ENCODE results near the gene INO80D. TPM values are rescaled to one million over a fixed set of nuclear protein-coding genes. Genes with fewer than 3 reads are reported as not detected.

The INO80D gene
- polyA plus RNA-seq, 1 experiment, result 3.3 TPM

DNA sequence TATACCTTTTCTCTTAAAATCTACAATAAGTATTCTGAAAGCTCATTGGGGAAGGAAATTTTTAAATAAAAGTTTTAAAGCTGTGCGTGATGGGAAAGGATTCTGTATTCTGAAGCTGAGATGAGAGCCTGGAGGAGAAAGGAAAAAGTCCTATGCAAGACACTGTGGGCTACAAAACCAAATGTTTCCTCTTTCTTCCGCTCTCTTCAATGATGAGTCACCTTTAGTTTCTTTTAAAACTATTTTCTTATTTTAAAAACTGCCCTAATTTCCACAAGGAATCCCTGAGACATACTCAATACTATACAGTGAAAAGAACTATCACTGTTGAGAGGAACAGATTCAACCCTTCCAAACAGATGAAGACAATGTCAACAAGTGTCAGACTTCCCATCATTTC is 87.4 kb downstream of the INO80D start:
- ChIA-PET POLR2A (no interaction called here), CTCF (interaction anchor here (0.7 kb wide), 1 partner anchor 51 kb away, joined by 3 read pairs; no protein-coding TSS in a partner anchor)
- Histone ChIP-seq H3K4me3 (ENCODE audit: low read depth, low read length) (no peak overlapping the region), H3K36me3 (ENCODE audit: control insufficient read depth, insufficient read depth, low read length) (no peaks in the 10 kb centered on the region), H3K27me3 (ENCODE audit: control insufficient read depth, insufficient read depth, low read length) (no peaks in the 10 kb centered on the region)
- no peak for DNase-seq (ENCODE audit: low read depth)
- TF ChIP-seq CTCF (IDR thresholded peaks at IDR 0.05; ENCODE audit: insufficient read depth, low read depth, low read length), result no peak

- CTCF ChIA-PET, result interaction anchor here (1.5 kb wide), 1 partner anchor 14 kb away, joined by 5 read pairs; no protein-coding TSS in a partner anchor
- no peak for DNase-seq (ENCODE audit: low read depth)
- TF ChIP-seq CTCF (IDR thresholded peaks at IDR 0.05; ENCODE audit: insufficient read depth, low read depth, low read length), result no peak
- POLR2A ChIA-PET, result no interaction called here
- Histone ChIP-seq H3K4me3 (ENCODE audit: low read depth, low read length) (no peak overlapping the region), H3K27me3 (ENCODE audit: control insufficient read depth, insufficient read depth, low read length) (no peaks in the 10 kb centered on the region), H3K36me3 (ENCODE audit: control insufficient read depth, insufficient read depth, low read length) (no peaks in the 10 kb centered on the region)
Observed at GRCh38 chr2:205996161-205996560, 89.8 kb downstream of the INO80D start.

DNA sequence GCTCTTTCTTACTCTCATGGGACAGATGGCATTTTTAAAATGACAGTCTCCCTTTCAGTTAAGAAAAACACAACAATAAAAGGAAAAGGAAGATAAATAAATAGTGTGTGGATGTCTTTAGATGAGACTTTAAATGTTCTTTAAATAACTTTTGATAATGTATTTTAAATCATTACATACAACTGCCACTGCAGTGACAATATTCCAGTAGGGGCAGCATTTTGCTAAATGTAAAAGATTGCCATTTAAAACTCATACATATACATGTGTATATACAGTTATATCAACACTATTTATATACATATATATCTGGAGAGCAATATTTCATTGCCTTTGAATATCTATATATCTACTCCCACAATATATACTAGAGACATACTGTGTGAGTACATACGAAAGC is 90.7 kb downstream of the INO80D start:
- no peak for TF ChIP-seq CTCF (IDR thresholded peaks at IDR 0.05; ENCODE audit: insufficient read depth, low read depth, low read length)
- ChIA-PET CTCF (interaction anchor here (1.0 to 1.5 kb wide), 2 partner anchors 10 to 13 kb away, joined by 3 to 5 read pairs; no protein-coding TSS in a partner anchor), POLR2A (interaction anchor here (0.6 kb wide), 1 partner anchor 28 kb away, joined by 4 read pairs; no protein-coding TSS in a partner anchor)
- Histone ChIP-seq H3K36me3 (ENCODE audit: control insufficient read depth, insufficient read depth, low read length) (no peaks in the 10 kb centered on the region), H3K4me3 (ENCODE audit: low read depth, low read length) (no peak overlapping the region), H3K27me3 (ENCODE audit: control insufficient read depth, insufficient read depth, low read length) (no peaks in the 10 kb centered on the region)
- DNase-seq (ENCODE audit: low read depth), result no peak

DNA sequence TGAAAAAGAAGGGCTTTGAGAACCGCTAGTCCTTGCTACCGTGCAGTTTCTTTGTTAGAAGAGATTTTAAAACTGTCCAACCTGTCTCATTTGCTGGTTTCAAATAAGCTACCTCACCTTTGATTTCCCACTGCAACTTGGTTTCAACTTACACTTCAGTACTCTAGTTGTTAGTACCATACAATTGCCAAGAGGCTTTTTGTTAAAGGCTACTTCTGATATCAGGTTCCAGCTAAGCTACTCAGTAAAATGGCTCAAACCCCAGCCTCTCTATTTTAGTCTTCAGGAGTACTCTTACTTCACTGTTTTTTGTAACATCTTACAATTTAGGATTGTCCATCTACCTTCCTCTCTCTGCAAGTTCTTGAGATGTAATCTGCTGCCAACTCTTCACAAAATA is 91.6 kb downstream of the INO80D start:
- no peaks in the 10 kb centered on the region for H3K27me3 ChIP-seq (ENCODE audit: control insufficient read depth, insufficient read depth, low read length)
- ChIA-PET POLR2A (no interaction called here), CTCF (no interaction called here)

GRCh38 chr2:205990104-205990503 is 95.9 kb downstream of the INO80D start:
- Histone ChIP-seq H3K27me3 (ENCODE audit: control insufficient read depth, insufficient read depth, low read length) (no peaks in the 10 kb centered on the region), H3K4me3 (ENCODE audit: low read depth, low read length) (no peak overlapping the region), H3K36me3 (ENCODE audit: control insufficient read depth, insufficient read depth, low read length) (no peaks in the 10 kb centered on the region)
- ChIA-PET CTCF (interaction anchor here (1.0 kb wide), 1 partner anchor 64 kb away, joined by 3 read pairs; no protein-coding TSS in a partner anchor), POLR2A (no interaction called here)
- TF ChIP-seq CTCF (IDR thresholded peaks at IDR 0.05; ENCODE audit: insufficient read depth, low read depth, low read length), result no peak
- no peak for DNase-seq (ENCODE audit: low read depth)

More for the DNA sequence above, 91.6 kb downstream of the INO80D start:
- TF ChIP-seq CTCF (IDR thresholded peaks at IDR 0.05; ENCODE audit: insufficient read depth, low read depth, low read length), result no peak
- H3K36me3 ChIP-seq (ENCODE audit: control insufficient read depth, insufficient read depth, low read length), result no peaks in the 10 kb centered on the region
- H3K4me3 ChIP-seq (ENCODE audit: low read depth, low read length), result no peak overlapping the region
- no peak for DNase-seq (ENCODE audit: low read depth)
